ENCODE results near the gene GSTM3. TPM values are rescaled to one million over a fixed set of nuclear protein-coding genes. Genes with fewer than 3 reads are reported as not detected.
"Not testable (repeated sequence)": the region's sequence is repeated elsewhere in the genome, so short reads cannot be mapped to it uniquely, and the experiment has no call there.

The GSTM3 gene
- total and polyA plus RNA-seq, 2 experiments from 2014 or later = 3.1 to 4.1 TPM

DNA sequence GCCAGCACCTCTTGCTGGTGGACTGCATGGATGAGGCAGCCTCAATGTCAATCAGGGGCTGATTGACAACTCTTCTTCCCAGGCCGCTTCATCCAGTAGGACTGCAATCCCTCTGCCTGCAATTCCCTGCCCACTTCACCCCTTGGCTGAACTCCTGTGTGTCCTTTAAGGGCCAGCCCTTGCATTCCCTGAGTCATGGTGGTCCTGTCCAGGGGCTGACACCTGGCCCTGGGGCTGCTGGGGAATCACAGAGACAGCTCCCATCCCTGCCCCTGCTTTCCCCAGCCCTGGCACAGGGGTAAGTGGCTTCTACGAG is 27.5 kb upstream of the GSTM3 start (continued):
- TF ChIP-seq, protein P1, sequence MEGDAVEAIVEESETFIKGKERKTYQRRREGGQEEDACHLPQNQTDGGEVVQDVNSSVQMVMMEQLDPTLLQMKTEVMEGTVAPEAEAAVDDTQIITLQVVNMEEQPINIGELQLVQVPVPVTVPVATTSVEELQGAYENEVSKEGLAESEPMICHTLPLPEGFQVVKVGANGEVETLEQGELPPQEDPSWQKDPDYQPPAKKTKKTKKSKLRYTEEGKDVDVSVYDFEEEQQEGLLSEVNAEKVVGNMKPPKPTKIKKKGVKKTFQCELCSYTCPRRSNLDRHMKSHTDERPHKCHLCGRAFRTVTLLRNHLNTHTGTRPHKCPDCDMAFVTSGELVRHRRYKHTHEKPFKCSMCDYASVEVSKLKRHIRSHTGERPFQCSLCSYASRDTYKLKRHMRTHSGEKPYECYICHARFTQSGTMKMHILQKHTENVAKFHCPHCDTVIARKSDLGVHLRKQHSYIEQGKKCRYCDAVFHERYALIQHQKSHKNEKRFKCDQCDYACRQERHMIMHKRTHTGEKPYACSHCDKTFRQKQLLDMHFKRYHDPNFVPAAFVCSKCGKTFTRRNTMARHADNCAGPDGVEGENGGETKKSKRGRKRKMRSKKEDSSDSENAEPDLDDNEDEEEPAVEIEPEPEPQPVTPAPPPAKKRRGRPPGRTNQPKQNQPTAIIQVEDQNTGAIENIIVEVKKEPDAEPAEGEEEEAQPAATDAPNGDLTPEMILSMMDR (conservative IDR thresholded peaks at IDR 0.05; ENCODE audit: low read depth in 2 of 2) = no peak
- TF ChIP-seq STAT1 (IDR thresholded peaks at IDR 0.05; ENCODE audit: unreplicated experiment) (no peak), ZNF114 (CRISPR knock-in tag; IDR thresholded peaks at IDR 0.05) (no peak), ZNF331 (CRISPR knock-in tag; IDR thresholded peaks at IDR 0.05; ENCODE audit: low read depth) (no peak), NANOG (IDR thresholded peaks at IDR 0.05; ENCODE audit: borderline replicate concordance) (no peak), EZH2 (IDR thresholded peaks at IDR 0.05; ENCODE audit: low read depth, unreplicated experiment) (no peak)
- TF ChIP-seq, protein P2, sequence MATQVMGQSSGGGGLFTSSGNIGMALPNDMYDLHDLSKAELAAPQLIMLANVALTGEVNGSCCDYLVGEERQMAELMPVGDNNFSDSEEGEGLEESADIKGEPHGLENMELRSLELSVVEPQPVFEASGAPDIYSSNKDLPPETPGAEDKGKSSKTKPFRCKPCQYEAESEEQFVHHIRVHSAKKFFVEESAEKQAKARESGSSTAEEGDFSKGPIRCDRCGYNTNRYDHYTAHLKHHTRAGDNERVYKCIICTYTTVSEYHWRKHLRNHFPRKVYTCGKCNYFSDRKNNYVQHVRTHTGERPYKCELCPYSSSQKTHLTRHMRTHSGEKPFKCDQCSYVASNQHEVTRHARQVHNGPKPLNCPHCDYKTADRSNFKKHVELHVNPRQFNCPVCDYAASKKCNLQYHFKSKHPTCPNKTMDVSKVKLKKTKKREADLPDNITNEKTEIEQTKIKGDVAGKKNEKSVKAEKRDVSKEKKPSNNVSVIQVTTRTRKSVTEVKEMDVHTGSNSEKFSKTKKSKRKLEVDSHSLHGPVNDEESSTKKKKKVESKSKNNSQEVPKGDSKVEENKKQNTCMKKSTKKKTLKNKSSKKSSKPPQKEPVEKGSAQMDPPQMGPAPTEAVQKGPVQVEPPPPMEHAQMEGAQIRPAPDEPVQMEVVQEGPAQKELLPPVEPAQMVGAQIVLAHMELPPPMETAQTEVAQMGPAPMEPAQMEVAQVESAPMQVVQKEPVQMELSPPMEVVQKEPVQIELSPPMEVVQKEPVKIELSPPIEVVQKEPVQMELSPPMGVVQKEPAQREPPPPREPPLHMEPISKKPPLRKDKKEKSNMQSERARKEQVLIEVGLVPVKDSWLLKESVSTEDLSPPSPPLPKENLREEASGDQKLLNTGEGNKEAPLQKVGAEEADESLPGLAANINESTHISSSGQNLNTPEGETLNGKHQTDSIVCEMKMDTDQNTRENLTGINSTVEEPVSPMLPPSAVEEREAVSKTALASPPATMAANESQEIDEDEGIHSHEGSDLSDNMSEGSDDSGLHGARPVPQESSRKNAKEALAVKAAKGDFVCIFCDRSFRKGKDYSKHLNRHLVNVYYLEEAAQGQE (IDR thresholded peaks at IDR 0.05; ENCODE audit: unreplicated experiment) = no peak

DNA sequence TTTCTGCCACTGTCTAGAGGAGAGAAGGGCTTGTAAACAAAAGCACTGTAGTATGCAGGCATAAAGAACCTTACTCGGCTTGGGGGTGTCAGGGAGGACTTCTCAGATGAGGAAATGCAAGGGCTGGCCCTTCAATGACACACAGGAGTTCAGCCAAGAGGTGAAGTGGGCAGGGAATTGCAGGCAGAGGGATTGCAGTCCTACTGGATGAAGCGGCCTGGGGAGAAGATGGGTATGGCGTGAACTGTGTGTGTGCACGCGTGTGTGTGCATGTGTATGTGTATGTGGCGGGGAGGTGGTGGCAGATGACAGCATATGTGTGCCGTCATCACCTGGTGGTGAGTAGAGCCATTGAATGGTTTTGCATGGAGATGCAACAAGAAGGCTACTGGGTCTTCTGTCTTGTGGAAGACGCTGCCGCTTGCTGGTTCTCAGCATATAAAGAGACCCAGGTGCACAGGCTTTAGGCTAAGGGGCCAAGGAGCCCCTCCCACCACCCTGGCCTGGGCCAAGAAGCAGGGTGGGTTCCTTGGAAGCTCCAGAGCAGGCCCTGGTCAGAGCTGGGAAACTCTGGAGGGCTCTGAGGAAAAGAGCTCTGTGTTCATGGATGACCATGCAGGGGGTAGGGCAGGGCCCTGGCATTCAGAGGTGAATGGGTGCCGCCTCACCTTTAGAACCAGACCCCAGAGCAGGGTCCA is 26.9 kb upstream of the GSTM3 start:
- H3K9me3 Mint-ChIP-seq = no peaks in the 10 kb centered on the region
- H3K27ac ChIP-seq (ENCODE audit: low read depth) = no peak overlapping the region
- DNase-seq (ENCODE audit: low spot score) (no peak), ATAC-seq (no peak)
- no peak overlapping the region for H3K27ac Mint-ChIP-seq
- H3K4me3 ChIP-seq = no peak overlapping the region
- no peaks in the 10 kb centered on the region for H3F3A ChIP-seq (replicated peaks; ENCODE audit: low read depth)
- H2AFZ ChIP-seq = no peak overlapping the region
- H3K4me3 Mint-ChIP-seq = no peak overlapping the region
- no peaks in the 10 kb centered on the region for H3K4me1 ChIP-seq (ENCODE audit: insufficient read depth)
- H3K4me1 Mint-ChIP-seq = peaks cover 3% of the 10 kb centered on the region
- no peaks in the 10 kb centered on the region for H3K27me3 ChIP-seq (ENCODE audit: insufficient read depth)
- H3K4me2 ChIP-seq = no peak overlapping the region
- TF ChIP-seq EZH2 (IDR thresholded peaks at IDR 0.05; ENCODE audit: low read depth, unreplicated experiment) = no peak
- no peak for TF ChIP-seq EZH2phosphoT487 (IDR thresholded peaks at IDR 0.05; ENCODE audit: unreplicated experiment)
- no peak for TF ChIP-seq NANOG (IDR thresholded peaks at IDR 0.05; ENCODE audit: borderline replicate concordance)
- no peak for TF ChIP-seq CREB1 (CRISPR knock-in tag; IDR thresholded peaks at IDR 0.05; ENCODE audit: low read depth)
- H3K27me3 Mint-ChIP-seq (ENCODE audit: insufficient read depth, low read depth, poor library complexity) = peaks cover 14% of the 10 kb centered on the region
- H3K79me2 ChIP-seq (replicated peaks; ENCODE audit: insufficient read depth) = no peaks in the 10 kb centered on the region
- H4K20me1 ChIP-seq (replicated peaks; ENCODE audit: insufficient read depth) = no peaks in the 10 kb centered on the region
- H3K36me3 ChIP-seq (ENCODE audit: insufficient read depth) = no peaks in the 10 kb centered on the region
- no peaks in the 10 kb centered on the region; the same call in 2 of the 3 replicates for H3K36me3 Mint-ChIP-seq (ENCODE audit: low read depth)
- no peaks in the 10 kb centered on the region for H3K9me2 ChIP-seq (ENCODE audit: insufficient read depth)

DNA sequence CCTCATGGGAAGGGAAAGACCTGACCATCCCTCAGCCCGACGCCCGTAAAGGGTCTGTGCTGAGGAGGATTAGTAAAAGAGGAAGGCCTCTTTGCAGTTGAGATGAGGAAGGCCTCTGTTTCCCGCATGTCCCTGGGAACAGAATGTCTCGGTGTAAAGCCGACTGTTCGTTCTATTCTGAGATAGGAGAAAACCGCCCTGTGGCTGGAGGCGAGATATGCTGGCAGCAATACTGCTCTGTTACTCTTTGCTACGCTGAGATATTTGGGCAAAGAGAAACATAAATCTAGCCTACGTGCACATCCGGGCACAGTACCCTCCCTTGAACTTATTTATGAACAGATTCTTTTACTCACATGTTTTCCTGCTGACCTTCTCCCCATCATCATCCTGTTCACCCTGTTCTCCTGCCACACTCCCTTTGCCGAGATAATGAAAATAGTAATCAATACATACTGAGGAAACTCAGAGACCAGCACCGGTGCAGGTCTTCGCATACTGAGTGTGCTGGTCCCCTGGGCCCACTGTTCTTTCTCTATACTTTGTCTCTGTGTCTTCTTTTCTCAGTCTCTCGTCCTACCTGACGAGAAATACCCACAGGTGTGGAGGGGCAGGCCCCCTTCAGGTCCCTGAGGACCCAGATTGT is 26.3 kb upstream of the GSTM3 start:
- not testable (repeated sequence) for H3K27ac ChIP-seq (ENCODE audit: low read depth); H3F3A ChIP-seq (replicated peaks; ENCODE audit: low read depth)
- peaks cover 14% of the 10 kb centered on the region for H3K27me3 Mint-ChIP-seq (ENCODE audit: insufficient read depth, low read depth, poor library complexity)

More for the DNA sequence above, 26.3 kb upstream of the GSTM3 start:
- not testable (repeated sequence) for H3K27ac Mint-ChIP-seq; H2AFZ ChIP-seq; H3K27me3 ChIP-seq (ENCODE audit: insufficient read depth); H3K4me1 Mint-ChIP-seq; ATAC-seq; H3K4me1 ChIP-seq (ENCODE audit: insufficient read depth); H3K36me3 Mint-ChIP-seq (ENCODE audit: low read depth); DNase-seq (ENCODE audit: low spot score); H3K9me2 ChIP-seq (ENCODE audit: insufficient read depth); H3K4me2 ChIP-seq; H3K79me2 ChIP-seq (replicated peaks; ENCODE audit: insufficient read depth); H3K4me3 Mint-ChIP-seq; H3K4me3 ChIP-seq; H3K9me3 Mint-ChIP-seq; H4K20me1 ChIP-seq (replicated peaks; ENCODE audit: insufficient read depth); H3K36me3 ChIP-seq (ENCODE audit: insufficient read depth)

Measured in GM23338 (cell line).